Fibroblast of skin of scalp (primary cell): ENCODE measurements around the gene PAM. TPM values are rescaled to one million over a fixed set of nuclear protein-coding genes. Genes with fewer than 3 reads are reported as not detected.
A peak's percentile ranks its signal among the peaks of the same experiment; 100 is the strongest.

Experiments used
- DNase-seq: peaks from one replicate; pipeline ENCODE4 v3.0.0-alpha.2; 2013
- polyA plus RNA-seq, 2 experiments: library from polyadenylated mRNA; unstranded; fragments of 120-200 nt; gene quantifications; one replicate each; pipeline ENCODE4 v1.2.1, GENCODE V29; 2013; ENCODE audit not compliant: insufficient read length in 2 of 2

The PAM gene
- 268 TPM for polyA plus RNA-seq (2013, experiment 1 of 2; ENCODE audit: insufficient read length)
- polyA plus RNA-seq (2013, experiment 2 of 2; ENCODE audit: insufficient read length): 277 TPM

DNA sequence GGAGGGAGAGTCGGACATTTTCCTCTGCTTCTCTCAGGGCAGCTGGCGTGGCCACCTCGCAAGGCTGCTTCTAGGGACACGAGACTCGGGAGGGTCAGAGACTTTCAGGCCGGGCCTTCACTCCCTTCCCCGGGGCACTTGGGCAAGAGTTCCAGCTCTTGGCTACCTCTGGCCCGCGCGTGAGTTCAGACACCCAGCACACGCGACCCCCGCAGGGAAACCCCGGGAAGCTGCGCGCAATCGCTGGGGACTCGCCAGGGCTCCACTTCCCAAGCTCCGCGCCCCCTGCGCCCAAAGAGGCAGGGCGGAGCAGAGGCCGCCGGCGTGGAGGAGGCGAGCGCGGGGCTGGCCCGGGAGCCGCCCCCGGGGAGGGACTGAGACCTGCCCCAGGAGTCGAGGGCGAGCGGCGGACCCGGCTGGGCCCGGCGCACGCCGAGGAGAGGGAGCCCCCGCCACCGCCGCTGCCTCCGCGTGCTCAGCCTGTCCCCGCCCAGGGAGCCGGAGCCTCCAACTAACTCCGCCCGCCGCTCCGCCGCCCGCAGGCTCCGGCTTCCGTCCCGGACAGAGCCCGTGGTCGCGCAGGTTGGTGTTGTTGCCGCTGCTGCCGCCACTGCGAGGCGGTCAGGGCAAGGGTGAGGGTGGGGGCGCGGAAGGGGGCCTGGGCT is at the start of gene PAM:
TSS of gene PAM (plus strand) at position 539 of the 665 bp plus-strand sequence. CDS start 110,891 bp downstream, outside the sequence.
- peak; percentile 78 for DNase-seq

DNA sequence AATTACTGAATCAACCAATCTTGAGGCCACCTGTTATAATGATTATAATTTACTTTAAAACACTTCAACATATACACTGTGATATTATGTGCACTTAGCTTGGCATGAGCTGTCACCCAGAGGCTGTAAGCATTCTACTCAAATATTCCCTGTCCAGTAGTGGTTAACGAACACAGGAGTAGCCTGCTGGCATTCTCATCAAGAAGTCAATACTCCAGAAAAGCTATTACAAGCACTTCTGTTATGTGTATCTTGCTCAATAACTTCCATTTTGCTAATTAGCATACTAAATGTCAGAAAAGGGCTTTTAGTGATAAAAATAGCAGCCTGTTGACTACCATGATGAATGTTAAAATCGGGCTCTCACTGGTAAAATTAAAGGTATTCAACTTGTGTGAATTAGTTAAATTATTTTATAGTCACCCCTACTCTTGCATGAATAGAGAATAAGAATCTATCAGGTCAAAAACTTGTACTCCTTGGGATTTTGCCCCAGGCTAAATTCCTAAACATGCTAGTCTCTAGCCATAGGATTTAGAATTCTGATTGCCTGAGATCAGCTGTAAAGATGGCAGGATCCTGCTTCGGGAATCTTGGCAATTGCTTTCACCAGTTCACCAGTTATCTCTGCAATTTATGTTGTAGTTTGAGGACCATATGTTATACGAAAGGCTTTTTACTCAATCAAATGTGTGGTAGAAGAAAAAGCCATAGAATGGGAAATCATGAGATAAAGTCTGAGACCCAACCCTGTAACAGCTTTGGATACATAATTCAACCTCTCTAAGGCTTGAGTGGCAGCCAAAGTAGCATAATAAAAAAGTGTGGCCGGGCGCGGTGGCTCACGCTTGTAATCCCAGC is 43.4 kb upstream of the PAM start:
- DNase-seq: peak; percentile 18

DNA sequence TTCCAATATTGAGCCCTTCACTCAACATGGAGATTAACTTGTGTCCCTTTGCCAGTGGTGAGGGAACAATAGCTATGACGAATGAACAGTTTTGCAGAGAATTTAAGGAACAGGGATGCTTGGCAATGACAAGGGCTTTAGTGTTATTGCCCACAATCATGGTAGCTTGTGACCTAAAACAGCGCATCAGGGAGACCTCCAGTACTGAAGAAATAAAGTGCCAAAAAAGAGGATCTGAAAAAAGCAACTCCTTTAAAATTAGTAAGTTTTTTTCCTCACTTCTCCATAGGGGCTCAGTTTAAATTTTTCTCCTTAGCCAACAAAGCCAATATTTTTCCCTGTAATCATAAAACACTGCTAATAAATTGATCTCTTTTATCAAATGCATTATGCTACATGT is 41.8 kb upstream of the PAM start:
- DNase-seq: no peak

DNA sequence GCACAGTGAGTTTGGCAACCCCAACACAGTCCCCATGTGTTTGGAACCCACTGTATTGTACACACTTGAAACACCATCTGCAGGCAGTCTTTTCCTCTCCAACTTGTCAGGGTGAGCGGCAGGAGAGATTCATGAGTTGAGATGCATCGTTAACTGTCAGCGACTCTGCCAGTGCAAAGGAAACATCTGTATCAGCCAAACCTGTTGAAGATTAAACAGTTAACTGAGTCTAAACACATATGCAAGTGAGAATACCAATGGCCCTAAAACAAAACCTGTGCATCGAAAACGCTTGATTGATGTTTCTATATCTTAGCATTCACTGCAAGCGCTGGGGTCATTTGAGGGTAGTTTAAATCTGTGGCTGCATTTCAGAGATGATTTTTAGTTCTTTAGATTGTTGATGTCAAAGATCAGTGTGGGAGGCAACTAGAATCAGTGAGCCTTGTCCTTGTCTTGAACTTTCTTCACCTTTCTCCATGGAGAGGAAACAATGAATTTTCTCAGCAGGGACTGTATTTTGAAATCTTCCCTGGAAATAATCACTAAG is 41.3 kb upstream of the PAM start:
- no peak for DNase-seq

DNA sequence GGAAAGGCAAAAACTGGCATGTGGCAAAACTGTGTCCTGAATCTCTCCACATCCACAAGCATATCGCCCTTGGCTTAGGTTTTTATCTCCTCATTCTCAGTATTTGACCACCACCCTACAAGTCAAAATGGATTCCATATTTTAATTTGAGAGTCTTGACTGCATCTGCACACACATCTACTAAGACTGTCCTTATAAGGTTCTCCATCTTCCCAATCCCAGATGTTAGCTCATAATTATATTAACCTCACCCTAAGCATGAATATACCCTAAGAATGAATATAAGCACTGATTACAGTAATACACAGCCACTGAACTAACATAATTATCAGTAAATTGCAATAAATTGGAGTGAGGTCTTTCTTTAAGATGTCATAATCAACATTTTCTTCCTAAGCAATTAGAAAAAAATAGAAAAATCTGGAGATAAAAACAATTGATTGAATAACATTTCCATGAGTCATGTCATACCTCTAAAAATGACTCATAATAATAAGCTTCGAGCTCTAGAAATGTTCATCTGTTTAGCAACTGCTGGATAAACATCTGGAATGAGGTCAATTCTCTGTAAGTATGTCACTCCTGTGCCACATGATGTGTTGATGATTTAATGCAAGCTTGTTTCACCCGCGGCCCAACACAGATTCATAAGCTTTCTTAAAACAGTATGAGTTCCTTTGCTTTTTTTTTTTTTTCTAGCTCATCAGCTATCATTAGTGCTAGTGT is 39.9 kb upstream of the PAM start:
- DNase-seq: peak; percentile 70

DNA sequence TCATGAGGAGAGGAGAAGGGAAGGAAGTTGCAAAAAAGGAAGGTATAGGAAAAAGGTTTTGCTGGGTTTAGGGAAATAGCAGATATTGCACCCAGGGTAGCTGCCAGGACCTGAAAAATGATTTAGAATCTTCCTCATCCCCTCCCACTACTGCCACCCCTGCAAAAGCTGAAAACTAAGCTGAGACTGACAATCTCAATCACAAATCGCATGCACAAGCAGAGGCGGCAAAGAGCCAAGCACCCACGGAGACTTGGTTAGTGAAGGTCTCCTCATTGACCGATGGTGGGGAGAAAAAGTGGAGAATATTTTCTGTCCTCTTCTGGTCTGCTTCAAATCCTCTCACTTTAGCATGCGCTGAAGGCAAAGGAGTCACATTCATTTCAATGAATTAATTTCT is 39.1 kb upstream of the PAM start:
- no peak for DNase-seq

DNA sequence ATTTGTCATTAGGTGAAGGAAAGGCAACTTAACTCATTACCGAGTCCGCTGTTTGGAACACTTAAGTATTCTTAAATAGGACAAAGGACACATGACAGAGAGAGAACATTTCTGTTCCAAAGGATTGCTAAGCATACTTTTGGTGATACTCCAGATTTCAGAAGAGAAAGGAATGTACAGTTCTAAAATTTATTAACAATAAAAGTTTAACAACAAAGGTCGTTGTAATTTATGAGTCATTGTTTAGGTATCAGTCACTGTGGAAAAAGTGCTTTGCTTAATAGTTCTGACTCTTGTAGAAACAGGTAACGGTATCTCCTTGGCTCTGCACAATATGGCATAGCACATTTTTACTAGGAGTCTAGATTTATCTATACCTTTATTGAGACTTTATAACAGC is 36.3 kb upstream of the PAM start:
- no peak for DNase-seq

DNA sequence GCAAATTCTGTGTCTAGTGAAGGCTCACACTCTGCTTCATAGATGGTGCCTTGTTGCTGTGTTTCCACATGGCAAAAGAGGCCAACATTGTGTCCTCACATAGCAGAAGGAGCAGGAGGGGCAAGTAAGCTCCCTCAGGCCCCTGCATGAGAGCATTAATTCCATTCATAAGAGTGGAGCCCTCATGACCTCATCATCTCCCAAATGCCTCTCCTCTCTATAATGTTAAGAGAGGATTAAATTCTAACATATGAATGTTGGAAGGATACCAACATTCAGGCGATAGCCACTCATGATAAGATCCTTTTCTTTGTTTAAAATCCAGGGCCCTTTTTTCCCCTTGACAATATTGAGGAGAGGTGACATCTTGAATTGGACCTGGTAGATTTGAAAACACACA is 35.2 kb upstream of the PAM start:
- no peak for DNase-seq

DNA sequence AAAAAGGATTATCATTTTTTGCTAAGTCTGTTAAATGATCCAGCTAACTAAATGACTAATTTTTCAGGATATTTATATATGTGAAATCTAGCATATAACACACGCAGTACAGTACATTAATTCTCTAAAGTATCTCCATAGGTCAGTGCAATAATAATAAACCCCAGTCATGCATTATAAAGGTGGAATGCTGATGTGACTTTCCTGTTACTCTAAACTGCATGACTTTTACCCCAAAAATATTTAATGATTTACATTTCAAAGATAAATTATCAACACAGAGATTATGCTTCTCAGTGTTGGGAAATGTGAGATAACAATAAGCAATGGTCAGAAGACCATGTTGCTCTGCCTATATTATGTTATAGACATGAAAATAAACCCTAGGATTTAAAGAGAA is 34.1 kb upstream of the PAM start:
- DNase-seq: no peak

DNA sequence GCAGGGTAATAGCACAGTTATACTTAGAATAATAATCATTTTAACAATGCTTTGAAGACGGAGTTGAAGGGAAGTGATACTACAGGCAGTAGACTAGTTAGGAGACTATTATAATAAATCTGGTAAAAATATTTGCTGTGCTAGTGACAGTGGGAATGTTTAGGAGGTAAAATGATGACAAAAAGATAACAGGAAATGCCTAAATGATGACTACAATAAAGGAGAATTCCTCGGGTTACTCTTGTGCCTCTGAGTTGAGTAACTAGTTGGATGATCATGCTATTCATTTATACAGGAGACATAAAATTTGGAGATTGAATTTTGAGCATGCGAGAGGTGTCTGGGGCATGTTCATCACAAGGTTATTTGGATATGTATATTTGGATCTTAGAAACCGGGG is 32.2 kb upstream of the PAM start:
- peak; percentile 67 for DNase-seq

DNA sequence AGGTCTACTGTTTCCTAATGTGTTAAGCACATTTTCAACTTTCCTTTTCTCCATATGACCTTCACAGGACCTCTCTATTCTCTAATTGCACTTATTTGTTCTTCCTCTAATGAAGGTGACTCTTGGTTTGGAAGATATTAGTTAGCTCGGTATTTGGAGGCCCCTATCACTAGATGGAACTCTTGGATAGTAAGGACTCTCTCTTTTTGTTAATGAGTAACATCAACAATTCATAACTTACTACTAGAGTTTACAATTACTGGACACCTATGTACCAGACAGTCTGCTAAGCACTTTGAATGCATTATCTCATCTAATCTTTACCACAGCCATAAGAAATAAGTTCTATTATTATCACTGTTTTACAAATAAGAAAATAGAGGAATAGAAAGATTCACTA is 23.4 kb upstream of the PAM start:
- DNase-seq: no peak

DNA sequence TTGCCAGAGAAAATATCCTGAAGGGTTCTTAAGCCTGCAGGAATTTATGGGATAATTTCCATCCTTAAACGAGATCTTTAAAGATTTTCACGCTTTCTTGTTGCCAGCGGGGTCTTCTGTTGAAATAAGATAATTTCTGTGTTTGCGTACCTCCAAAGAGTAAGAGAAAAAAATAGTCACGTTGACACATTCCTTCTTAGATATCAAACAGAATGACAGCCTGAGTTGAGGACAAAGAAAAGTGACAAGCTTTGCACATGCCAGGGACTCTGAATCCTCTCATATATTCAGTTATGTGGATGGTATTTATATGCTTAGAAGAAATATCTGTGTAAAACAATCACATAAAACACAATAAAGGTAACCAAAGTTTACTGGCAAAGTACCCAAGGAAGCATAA is 21.6 kb upstream of the PAM start:
- no peak for DNase-seq

DNA sequence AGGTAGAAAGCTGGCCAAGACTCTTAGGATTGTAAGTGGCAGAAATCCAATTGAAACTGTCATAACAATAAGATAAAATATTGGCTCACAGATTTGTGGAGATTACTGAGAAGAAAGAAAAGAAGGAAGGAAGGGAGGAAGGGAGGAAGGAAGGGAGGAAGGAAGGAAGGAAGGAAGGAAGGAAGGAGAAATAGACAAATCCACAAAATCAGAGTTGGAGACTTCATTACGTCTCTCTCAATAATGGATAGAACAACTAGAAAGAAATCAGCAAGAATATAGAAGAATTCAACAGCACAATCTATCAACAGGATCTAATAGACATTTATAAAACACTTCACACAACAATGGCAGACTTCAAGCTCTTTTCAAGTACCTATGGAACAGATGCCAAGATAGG is 17.9 kb upstream of the PAM start:
- DNase-seq: no peak

DNA sequence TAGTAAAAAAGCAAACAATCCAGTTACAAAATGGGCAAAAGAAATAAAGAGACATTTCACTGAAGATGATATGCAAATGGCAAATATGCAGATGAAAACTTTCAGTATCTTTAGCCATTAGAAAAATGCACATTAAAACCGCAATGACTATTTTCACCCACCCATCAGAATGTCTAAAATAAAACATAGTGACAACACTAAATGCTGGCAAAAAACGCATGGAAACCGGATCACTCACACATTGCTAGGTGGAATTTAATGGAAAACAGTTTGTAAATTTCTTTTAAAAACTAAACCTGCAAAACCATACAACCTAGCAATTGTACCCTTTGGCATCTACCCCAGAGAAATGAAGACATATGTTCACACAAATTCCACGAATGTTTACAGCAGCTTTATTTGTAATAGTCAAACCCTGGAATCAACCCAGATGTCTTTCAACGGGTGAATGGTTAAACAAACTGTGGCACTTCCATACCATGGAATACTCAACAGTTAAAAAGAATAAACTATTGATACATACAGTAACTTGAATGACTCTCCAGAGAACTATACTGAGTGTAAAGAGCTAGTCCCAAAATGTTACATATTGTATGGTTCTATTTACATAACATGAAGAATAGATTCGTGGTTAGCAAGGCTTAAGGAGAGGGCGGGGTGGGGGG is 17.2 kb upstream of the PAM start:
- no peak for DNase-seq

DNA sequence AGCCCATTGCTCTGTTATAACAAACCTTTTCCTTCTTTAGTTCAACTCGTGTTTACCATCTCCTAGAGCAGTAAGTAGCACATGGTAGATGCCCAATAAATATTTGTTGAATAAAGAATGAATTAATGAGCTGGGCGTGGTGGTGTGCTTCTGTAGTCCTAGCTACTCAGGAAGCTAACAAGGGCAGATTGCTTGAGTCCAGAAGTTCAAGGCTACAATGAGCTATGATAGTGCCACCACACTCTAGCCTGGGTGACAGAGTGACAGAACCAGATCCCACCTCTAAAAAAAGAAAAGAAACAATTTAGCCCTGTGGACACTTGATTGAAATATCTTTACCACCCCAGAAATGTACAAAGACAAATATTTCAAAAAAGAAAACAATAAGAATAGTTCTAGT is 14.6 kb upstream of the PAM start:
- no peak for DNase-seq

DNA sequence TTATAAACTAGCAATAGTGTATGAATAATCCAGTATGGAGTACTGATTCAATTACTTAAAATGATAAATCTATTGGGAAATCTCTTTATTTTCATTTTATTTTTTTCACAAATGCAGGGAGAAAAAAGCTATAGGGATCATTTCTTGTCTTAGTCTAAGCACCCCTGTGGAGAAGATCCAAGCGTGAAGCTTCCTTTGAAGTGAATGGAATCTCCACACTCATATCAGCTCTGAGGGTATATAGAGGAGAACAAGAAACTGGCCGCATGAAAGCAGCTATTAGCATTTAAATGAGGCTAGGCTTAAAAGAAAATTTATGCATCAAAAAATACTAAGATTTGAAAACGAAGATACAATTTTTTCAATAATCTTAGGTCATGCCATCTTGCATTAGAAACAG is 12.9 kb upstream of the PAM start:
- DNase-seq: no peak

DNA sequence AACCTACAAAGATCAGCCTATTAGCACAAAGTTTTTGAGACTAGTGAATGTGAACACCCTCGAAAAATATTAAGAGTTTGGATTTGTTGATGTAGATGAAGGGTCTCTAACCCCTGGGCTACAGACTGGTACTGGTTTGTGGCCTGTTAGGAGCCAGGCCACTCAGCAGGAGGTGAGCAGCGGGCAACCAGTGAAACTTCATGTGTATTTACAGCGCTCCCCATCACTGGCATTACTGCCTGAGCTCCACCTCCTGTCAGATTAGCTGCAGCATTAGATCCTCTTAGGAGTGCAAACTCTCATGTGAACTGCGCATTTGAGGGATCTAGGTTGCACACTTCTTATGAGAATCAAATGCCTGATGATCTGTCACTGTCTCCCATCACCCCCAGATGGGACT is 11.2 kb upstream of the PAM start:
- no peak for DNase-seq

DNA sequence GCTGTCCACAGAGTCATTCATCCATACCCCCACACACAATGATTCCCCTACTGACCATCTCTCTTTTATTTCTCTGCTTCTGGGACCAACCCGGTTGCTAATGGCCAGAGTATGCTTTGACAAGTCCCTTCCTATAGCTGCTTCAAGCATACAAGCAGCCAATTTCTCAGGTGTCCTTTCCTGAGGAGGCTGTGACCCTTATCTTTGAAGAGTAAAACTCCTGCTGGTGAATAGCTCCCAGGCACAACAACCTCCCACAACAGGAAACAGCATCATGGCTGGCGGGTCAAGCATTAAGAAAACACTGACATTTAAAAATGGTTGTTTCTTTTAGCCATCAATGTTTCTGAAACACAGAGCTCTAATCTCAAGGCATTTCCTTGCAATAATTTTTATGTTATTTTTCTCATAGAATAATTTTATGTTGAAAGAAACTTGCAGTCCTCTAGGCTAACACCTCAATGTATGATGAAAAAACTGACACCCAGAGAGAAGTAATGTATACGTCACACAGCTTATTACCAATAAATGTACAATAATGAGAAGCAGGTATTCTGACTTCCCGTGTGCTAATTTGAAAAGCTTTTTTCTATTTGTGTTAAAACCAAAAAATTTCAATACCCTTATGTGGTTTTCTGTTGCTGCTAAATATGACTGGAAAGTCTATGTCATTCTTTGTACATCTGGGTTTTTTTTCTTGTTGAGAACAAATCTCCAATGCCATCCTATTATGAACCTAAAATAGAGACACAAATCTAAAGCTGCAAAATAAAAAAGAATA is 7.5 kb upstream of the PAM start:
- no peak for DNase-seq

DNA sequence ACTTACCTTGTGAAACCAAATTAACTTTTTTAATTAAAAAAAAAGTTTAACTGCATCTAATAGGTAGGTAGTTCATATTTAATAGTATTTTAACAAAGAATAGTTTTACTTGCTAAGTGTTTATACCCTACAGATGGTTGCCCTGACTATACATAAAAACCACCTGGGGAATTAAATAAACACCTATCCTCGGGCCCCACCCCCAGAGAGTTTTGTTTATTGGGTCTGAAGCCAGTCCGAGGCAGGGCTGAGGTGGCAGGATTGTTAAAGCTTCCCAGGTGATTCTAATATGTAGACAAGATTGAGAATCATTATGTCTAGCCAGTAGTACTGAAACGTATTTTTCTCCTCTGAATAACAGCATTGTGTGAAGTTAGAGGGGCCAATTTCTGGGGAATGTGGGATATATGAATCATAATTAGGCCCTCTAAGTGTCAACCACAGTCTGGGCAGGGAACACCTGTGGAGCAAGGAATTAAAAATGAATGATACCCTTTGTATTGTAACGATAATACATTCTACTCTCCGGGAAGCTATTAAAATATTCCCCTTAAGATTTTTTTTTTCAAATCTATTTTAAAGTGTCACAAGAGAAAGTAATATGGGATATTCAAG is 5.6 kb upstream of the PAM start:
- DNase-seq: no peak

DNA sequence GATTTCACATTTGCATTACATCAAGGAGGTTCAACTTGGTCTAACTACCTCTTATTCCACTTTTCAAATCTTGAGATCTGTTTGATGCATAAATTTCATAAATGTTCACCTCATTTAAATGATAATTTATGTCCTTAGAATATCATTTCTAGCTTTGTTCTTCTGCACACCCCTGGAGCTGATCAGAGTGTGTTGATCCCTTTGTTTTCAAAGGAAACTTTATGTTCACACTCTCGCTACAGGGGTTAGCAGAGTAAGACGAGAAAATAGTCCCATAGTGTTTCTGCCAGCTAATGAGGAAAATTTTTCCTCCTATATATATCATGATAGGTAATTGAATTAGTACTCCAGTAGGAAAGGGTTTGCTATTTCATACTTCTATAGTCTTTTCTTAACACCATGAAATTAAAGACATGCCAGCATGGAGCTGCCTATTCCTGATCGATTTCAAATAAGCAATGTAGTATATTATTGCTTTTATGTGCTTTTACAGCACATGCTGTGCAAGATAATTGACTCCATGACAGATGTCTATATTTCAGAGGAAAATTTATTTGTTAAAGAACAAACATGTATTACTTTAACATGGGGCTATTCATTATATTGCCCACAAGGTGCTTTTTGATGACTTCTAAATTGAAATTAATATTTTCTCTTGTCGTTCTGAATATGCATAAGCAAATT is 4.8 kb upstream of the PAM start:
- no peak for DNase-seq
